PC-3 (cell line): Measurements from ENCODE around the gene EIF4A2. TPM values are rescaled to one million over a fixed set of nuclear protein-coding genes. Genes with fewer than 3 reads are reported as not detected.

ENCODE experiments used
- ATAC-seq: fragments of 200-7000 bp; cut with Tn5 transposase; 2 replicates; pipeline ENCODE4 v1.9.1; 2020; ENCODE audit warnings: mild to moderate bottlenecking, moderate library complexity
- BruUV-seq: library from RNA; stranded (reverse); fragments of 400-500 nt; replicated peaks from 2 replicates; lab custom pipeline; 2021; lab: Mats Ljungman, UMichigan
- CTCF ChIA-PET: fragments of 300-600 bp; sonication (Branson Sonifier 250); formaldehyde crosslinking; loops from one replicate; lab custom pipeline; 2022; ENCODE audit warnings: antibody characterized with exemption; lab: Charles Lee
- POLR2A ChIA-PET: fragments of 300-600 bp; sonication (Branson Sonifier 250); formaldehyde crosslinking; loops from one replicate; lab custom pipeline; 2022; ENCODE audit warnings: antibody characterized with exemption; ENCODE audit not compliant: unreplicated experiment; lab: Charles Lee
- DNase-seq: peaks from one replicate; pipeline ENCODE4 v3.0.0-alpha.2; 2015
- H2AFZ ChIP-seq: fragments of 300-600 bp; sonication (generic); 2 replicates; pipeline ENCODE4 v1.6.0; 2016; ENCODE audit warnings: antibody characterized with exemption, low read length
- H3F3A ChIP-seq: fragments of 300-600 bp; sonication (generic); one replicate; pipeline ENCODE4 v1.6.0; 2017; ENCODE audit warnings: antibody characterized with exemption, low read length, control low read depth, mild to moderate bottlenecking; ENCODE audit not compliant: unreplicated experiment
- H3K27ac ChIP-seq: fragments of 300-600 bp; sonication (generic); 2 replicates; pipeline ENCODE4 v1.5.1; 2016; ENCODE audit warnings: mild to moderate bottlenecking, low read length
- H3K27me3 ChIP-seq: fragments of 300-600 bp; sonication (generic); 2 replicates; pipeline ENCODE4 v1.6.1; 2016; ENCODE audit warnings: low read length, mixed read lengths
- H3K36me3 ChIP-seq: fragments of 300-600 bp; sonication (generic); 2 replicates; pipeline ENCODE4 v1.6.1; 2016; ENCODE audit warnings: low read depth, mixed run types, low read length, mixed read lengths
- H3K4me1 ChIP-seq: fragments of 300-600 bp; sonication (generic); 2 replicates; pipeline ENCODE4 v1.5.1; 2016; ENCODE audit warnings: low read length; ENCODE audit not compliant: insufficient read depth
- H3K4me2 ChIP-seq: fragments of 300-600 bp; sonication (generic); 2 replicates; pipeline ENCODE4 v1.6.0; 2016; ENCODE audit warnings: low read length
- H3K4me3 ChIP-seq: fragments of 300-600 bp; sonication (generic); 2 replicates; pipeline ENCODE4 v1.5.1; 2016; ENCODE audit warnings: mild to moderate bottlenecking, low read length, mixed read lengths
- H3K79me2 ChIP-seq: fragments of 300-600 bp; sonication (generic); 2 replicates; pipeline ENCODE4 v1.6.1; 2017; ENCODE audit warnings: low read length, mixed read lengths
- H3K9ac ChIP-seq: fragments of 300-600 bp; sonication (generic); 2 replicates; pipeline ENCODE4 v1.6.0; 2016; ENCODE audit warnings: mild to moderate bottlenecking, low read length
- H3K9me2 ChIP-seq: fragments of 300-600 bp; sonication (generic); replicated peaks from 2 replicates; pipeline ENCODE4 v1.6.1; 2016; ENCODE audit warnings: mixed run types, low read length, mixed read lengths
- H3K9me3 ChIP-seq: fragments of 300-600 bp; sonication (generic); 2 replicates; pipeline ENCODE4 v1.6.1; 2016; ENCODE audit warnings: low read length, mixed read lengths
- H4K20me1 ChIP-seq: fragments of 300-600 bp; sonication (generic); 2 replicates; pipeline ENCODE4 v1.6.1; 2016; ENCODE audit warnings: low read length, mixed read lengths
- CTCF ChIP-seq: fragments of 300-600 bp; sonication (generic); conservative IDR thresholded peaks from 2 replicates; pipeline ENCODE4 v1.5.1; 2017; ENCODE audit warnings: antibody characterized with exemption, low read depth, mild to moderate bottlenecking, low read length
- EZH2 ChIP-seq: fragments of 300-600 bp; sonication (generic); IDR thresholded peaks from one replicate; pipeline ENCODE4 v1.6.1; 2017; ENCODE audit warnings: antibody characterized with exemption, mild to moderate bottlenecking, low read length; ENCODE audit not compliant: unreplicated experiment
- EZH2phosphoT487 ChIP-seq: fragments of 300-600 bp; sonication (generic); IDR thresholded peaks from 2 replicates; pipeline ENCODE4 v1.6.1; 2018; ENCODE audit warnings: mild to moderate bottlenecking, antibody characterized with exemption, low read length, borderline replicate concordance
- intact Hi-C: fragments of 100-400 bp; cut with micrococcal nuclease; formaldehyde crosslinking; loops from 2 replicates; pipeline ENCODE4 v1.9.0; 2023
- total RNA-seq: library from RNA; depleted of rRNA; stranded (reverse); fragments of >200 nt; gene quantifications from 2 replicates; pipeline ENCODE4 v1.2.3, GENCODE V29; 2014

Gene EIF4A2
- total RNA-seq, 1 experiment from 2014 or later: 233 TPM

DNA sequence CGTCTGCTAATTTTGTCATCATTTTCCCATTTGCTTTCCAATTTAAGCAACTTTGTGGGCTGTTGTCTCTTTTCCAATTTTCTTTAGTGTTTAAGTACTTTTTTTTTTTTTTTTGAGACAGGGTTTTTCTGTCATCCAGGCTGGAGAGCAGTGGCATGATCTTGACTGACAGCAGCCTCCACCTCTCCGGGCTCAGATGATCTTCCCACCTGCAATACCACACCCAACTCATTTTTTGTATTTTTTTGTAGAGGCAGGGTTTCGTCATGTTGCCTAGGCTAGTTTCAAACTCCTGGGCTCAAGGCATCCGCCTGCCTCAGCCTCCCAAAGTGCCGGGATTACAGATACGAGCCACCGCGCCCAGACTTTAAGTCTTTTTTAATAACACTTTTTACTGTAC lies 26.2 kb upstream of the EIF4A2 start:
- ChIA-PET POLR2A (interaction anchor here (0.7 kb wide), 1 partner anchor 70 kb away, joined by 5 read pairs; no protein-coding TSS in a partner anchor), CTCF (no interaction called here)
- peaks cover 21% of the 10 kb centered on the region for H3K4me1 ChIP-seq
- no peak overlapping the region for H3K4me3 ChIP-seq
- intact Hi-C loops: loop anchor here (10.0 kb wide), 1 partner anchor 342 kb away; no protein-coding TSS in a partner anchor
- no peaks in the 10 kb centered on the region for H3F3A ChIP-seq
- no peaks in the 10 kb centered on the region for H3K79me2 ChIP-seq
- no peaks in the 10 kb centered on the region for H3K36me3 ChIP-seq
- DNase-seq (no peak), ATAC-seq (no peak)
- no peaks in the 10 kb centered on the region for H3K9me2 ChIP-seq
- H3K9ac ChIP-seq: no peak overlapping the region
- no TSS peak for BruUV-seq
- no peak overlapping the region for H3K4me2 ChIP-seq
- H3K9me3 ChIP-seq: no peaks in the 10 kb centered on the region
- no peaks in the 10 kb centered on the region for H3K27me3 ChIP-seq
- H4K20me1 ChIP-seq: no peaks in the 10 kb centered on the region
- H3K27ac ChIP-seq: no peak overlapping the region
- TF ChIP-seq CTCF: no peak
- no peak for TF ChIP-seq EZH2phosphoT487
- TF ChIP-seq EZH2: no peak
- H2AFZ ChIP-seq: no peak overlapping the region

DNA sequence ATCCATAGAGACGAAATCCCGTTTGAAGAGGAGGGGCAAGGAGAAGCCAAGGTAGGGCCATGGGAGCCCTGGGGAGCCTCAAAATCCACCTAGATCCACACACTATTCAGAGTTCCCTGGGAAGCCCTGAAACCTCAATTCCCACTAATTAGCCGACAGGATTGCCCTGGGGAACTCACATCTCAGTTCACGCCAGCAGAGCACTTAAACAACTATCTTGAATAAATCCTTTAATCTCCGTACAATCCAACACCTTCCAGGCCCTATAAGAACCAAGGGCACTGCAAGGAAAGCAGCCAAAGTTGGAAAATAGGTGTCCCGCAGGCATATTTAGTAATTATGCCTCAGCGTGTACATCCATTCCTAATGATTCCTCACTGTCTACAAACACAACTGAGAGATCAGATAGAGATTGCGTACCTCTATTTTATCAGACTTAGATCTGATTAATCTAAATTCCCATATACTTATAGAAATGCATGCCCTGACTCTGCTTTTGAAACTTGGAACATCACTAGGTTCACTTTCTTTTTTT lies 25.6 kb upstream of the EIF4A2 start:
- ChIA-PET POLR2A (interaction anchor here (0.7 kb wide), 1 partner anchor 69 kb away, joined by 5 read pairs; no protein-coding TSS in a partner anchor), CTCF (no interaction called here)
- H4K20me1 ChIP-seq: no peaks in the 10 kb centered on the region
- no peak overlapping the region for H3K9ac ChIP-seq
- no peak for DNase-seq
- H3K9me3 ChIP-seq: no peaks in the 10 kb centered on the region
- intact Hi-C loops: loop anchor here (10.0 kb wide), 1 partner anchor 343 kb away; no protein-coding TSS in a partner anchor
- H3K4me2 ChIP-seq: no peak overlapping the region
- no peaks in the 10 kb centered on the region for H3K9me2 ChIP-seq
- H3K27me3 ChIP-seq: no peaks in the 10 kb centered on the region
- H3K27ac ChIP-seq: no peak overlapping the region
- H3K36me3 ChIP-seq: no peaks in the 10 kb centered on the region
- no peaks in the 10 kb centered on the region for H3F3A ChIP-seq
- H2AFZ ChIP-seq: no peak overlapping the region
- no peak overlapping the region for H3K4me3 ChIP-seq
- BruUV-seq: no TSS peak
- TF ChIP-seq EZH2phosphoT487 (no peak), EZH2 (no peak), CTCF (no peak)
- H3K4me1 ChIP-seq: peaks cover 19% of the 10 kb centered on the region
- no peak for ATAC-seq
- no peaks in the 10 kb centered on the region for H3K79me2 ChIP-seq

GRCh38 chr3:186759231-186759930 lies 24.0 kb upstream of the EIF4A2 start:
- POLR2A ChIA-PET: no interaction called here
- no TSS peak for BruUV-seq

More at GRCh38 chr3:186759231-186759930, 24.0 kb upstream of the EIF4A2 start:
- CTCF ChIA-PET: no interaction called here
- Histone ChIP-seq H2AFZ (no peak overlapping the region), H3K9me3 (no peaks in the 10 kb centered on the region), H3K4me3 (no peak overlapping the region), H3K9me2 (no peaks in the 10 kb centered on the region), H3K27ac (peak overlapping the region; percentile 59; the same call in 1 of the 2 replicates), H3K4me2 (no peak overlapping the region), H3K36me3 (no peaks in the 10 kb centered on the region), H4K20me1 (no peaks in the 10 kb centered on the region), H3K79me2 (no peaks in the 10 kb centered on the region), H3K4me1 (peaks cover 7% of the 10 kb centered on the region; the same call in 1 of the 2 replicates), H3F3A (no peaks in the 10 kb centered on the region), H3K9ac (no peak overlapping the region), H3K27me3 (no peaks in the 10 kb centered on the region)
- no peak for TF ChIP-seq CTCF
- no peak for TF ChIP-seq EZH2
- no peak for TF ChIP-seq EZH2phosphoT487
- intact Hi-C loops: loop anchor here (10.0 kb wide), 1 partner anchor 345 kb away; no protein-coding TSS in a partner anchor
- ATAC-seq (no peak), DNase-seq (no peak)
